Right lobe of liver (tissue), 4 donors: Measurements from ENCODE around the gene AKAP12.

Experiments used
- CTCF ChIP-seq, 4 donors: fragments of 200-600 bp in 3 of 4; fragments of 450-650 bp in 1 of 4; IDR thresholded peaks; one replicate each; pipeline versions ENCODE4 v1.5.1 to v1.8.0; 2016 to 2022; ENCODE audit warnings: antibody characterized with exemption in 4 of 4, mild to moderate bottlenecking in 2 of 4
- POLR2A ChIP-seq: fragments of 450-650 bp; IDR thresholded peaks from one replicate; pipeline ENCODE4 v1.6.1; 2017; ENCODE audit warnings: antibody characterized with exemption, mild to moderate bottlenecking
- donor health status: DM: no; HTN: no; CAD: no.
- donor health status: DM: no; HTN: no; CAD: no.
- donor health status: DM: no; HTN: yes; CAD: no.

- TF ChIP-seq CTCF (IDR thresholded peaks at IDR 0.05) = no peak
- TF ChIP-seq POLR2A = no peak
Measured at GRCh38 chr6:151376440-151376839, 136.7 kb downstream of the AKAP12 start.
